ENCODE data around the gene PKP4. TPM values are rescaled to one million over a fixed set of nuclear protein-coding genes. Genes with fewer than 3 reads are reported as not detected.

Gene PKP4
- total and polyA plus RNA-seq, 11 donors: 17.6 to 66.7 (median 49.0) TPM

DNA sequence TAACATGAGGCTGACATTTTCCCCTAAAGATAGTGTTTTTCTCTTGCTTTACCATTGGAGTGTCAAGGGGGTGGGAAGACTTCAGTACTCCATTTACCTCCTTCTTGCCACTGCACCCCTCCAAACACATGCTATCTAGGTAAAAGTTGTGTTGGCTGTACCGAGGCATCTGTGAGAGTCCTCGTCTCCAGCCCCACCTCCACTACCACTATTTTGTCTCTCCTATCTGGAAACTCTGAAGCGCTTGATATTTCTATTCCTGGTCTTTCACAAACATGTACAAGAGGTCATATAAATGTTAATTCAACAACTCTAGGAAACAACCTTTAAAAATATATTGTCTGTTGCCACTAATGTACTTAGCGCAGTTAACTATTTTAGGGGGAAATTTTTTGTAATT lies 132.6 kb downstream of the PKP4 start:
- no peaks in the 10 kb centered on the region for H3K9me3 ChIP-seq
- intact Hi-C loops (cut with DNase I): no loop called here
- TF ChIP-seq CTCF (IDR thresholded peaks at IDR 0.05) (no peak), POLR2A (IDR thresholded peaks at IDR 0.05) (no peak)
- no peaks in the 10 kb centered on the region for H3K27me3 ChIP-seq
- 62 to 75% (median 64%) methylated on average over 4 of the region's 4 CpGs for WGBS, 4 donors
- DNase-seq: no peak
- no peak overlapping the region for H3K27ac ChIP-seq
- ATAC-seq: peak in 3 of 4 donors; percentile 41 to 78 (median 53)
- peaks cover 0 to under 1% (median 0%) of the 10 kb centered on the region in 9 donors for H3K36me3 ChIP-seq
- no peak overlapping the region for H3K4me3 ChIP-seq
- H3K4me1 ChIP-seq: peaks cover 0 to 16% (median 6%) of the 10 kb centered on the region in 12 donors

DNA sequence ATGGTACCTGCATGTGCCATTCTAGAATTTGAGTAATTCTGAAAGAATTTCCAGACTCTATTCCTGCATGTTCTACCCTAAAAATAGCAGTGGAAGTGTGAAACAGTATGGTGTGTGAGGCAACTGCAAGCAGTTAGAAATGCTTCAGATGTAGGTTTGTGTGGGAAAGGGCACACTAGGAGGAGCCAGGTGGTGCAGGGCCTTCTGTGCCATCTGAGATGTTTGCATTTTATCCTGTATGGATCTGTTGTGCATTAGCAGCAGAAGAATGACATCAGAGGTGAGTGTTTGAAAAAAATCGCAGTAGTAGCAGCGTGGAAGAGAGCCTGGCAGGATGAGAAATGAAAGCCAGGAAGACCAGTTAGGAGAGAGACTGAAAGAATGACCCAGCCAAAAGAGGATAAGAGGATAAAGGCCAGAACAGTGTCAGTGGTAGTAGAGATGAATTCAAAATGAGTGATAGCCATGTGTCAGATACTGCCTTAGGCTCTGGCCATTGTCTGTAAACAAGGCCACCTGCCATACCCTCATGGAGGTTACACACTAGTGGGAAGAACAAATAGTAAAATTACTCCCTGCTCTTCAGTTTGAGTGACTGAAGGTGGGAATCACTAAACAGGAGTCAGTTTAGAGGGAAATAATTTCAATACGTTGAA lies 142.2 kb downstream of the PKP4 start:
- no peak for DNase-seq
- intact Hi-C loops (cut with DNase I): loop anchor here in 2 of 10 donors (10.0 kb wide), 2 partner anchors 124 to 134 kb away; no protein-coding TSS in a partner anchor
- H3K9me3 ChIP-seq: no peaks in the 10 kb centered on the region

GRCh38 chr2:158599609-158600008 lies 142.9 kb downstream of the PKP4 start:
- ATAC-seq (peak in 2 of 4 donors; percentile 10 to 32), DNase-seq (no peak)
- TF ChIP-seq POLR2A (IDR thresholded peaks at IDR 0.05) (no peak), CTCF (IDR thresholded peaks at IDR 0.05) (no peak)
- intact Hi-C loops (cut with DNase I): loop anchor here in 3 of 10 donors (5.0 to 10.0 kb wide), 3 partner anchors 125 to 142 kb away; partner anchors contain the start of genes CCDC148 (in 1 of the 3) and PKP4 (in 1 of the 3)
- peak overlapping the region in 5 of 12 donors; percentile 0 to 53 (median 8) for H3K27ac ChIP-seq
- peaks cover 0 to 28% (median 15%) of the 10 kb centered on the region in 12 donors for H3K4me1 ChIP-seq
- H3K27me3 ChIP-seq: no peaks in the 10 kb centered on the region
- no peaks in the 10 kb centered on the region for H3K9me3 ChIP-seq
- no peak overlapping the region for H3K4me3 ChIP-seq
- peaks cover 0 to 7% (median 0%) of the 10 kb centered on the region in 9 donors for H3K36me3 ChIP-seq

More for the DNA sequence above, 142.2 kb downstream of the PKP4 start:
- Histone ChIP-seq H3K27me3 (no peaks in the 10 kb centered on the region), H3K4me3 (no peak overlapping the region), H3K36me3 (peaks cover 0 to 6% (median 0%) of the 10 kb centered on the region in 9 donors), H3K27ac (peak overlapping the region in 3 of 12 donors; percentile 3 to 53 (median 8)), H3K4me1 (peaks cover 0 to 28% (median 15%) of the 10 kb centered on the region in 12 donors)
- 63 to 70% (median 66%) methylated on average over 3 of the region's 3 CpGs for WGBS, 4 donors
- TF ChIP-seq CTCF (IDR thresholded peaks at IDR 0.05) (no peak), POLR2A (IDR thresholded peaks at IDR 0.05) (no peak)
- ATAC-seq: peak; percentile 24 to 58 (median 47)

DNA sequence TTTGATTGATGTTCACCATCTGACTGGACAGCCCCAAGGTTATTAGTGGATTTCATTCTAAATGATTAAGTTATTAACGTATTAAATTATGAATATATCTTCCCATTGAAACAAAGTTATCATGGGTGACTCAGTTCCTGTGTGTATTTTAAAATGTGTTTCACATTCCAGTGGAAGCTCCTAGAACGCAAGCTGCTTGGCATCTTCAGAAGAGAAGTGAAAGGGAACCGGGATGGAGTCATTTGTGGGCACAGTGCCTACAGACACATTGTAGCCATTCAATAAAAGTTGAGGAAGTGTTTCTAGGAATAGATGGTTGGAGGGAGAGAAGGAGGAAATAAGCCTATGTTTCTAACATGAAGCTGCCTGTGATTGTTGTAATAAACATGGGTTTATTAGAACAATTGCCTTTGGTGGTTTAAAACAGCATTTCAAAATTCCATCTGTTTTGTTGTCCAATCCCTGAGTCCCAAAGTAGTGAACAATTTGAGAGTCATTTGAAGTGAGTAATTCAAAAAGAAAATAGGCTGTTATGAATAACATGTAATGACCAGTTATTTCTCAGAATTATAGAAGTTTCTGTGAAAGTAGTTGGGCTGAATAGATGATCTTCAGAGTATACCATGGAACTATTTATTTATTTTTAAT lies 143.5 kb downstream of the PKP4 start:
- Histone ChIP-seq H3K27me3 (no peaks in the 10 kb centered on the region), H3K9me3 (no peaks in the 10 kb centered on the region), H3K4me1 (peaks cover 0 to 28% (median 15%) of the 10 kb centered on the region in 12 donors), H3K4me3 (no peak overlapping the region), H3K36me3 (peaks cover 0 to 7% (median 0%) of the 10 kb centered on the region in 9 donors), H3K27ac (peak overlapping the region in 4 of 12 donors; percentile 0 to 53 (median 6))
- DNase-seq (peak in 4 of 5 donors; percentile 62 to 66 (median 62)), ATAC-seq (peak; percentile 21 to 95 (median 84))
- TF ChIP-seq POLR2A (IDR thresholded peaks at IDR 0.05): no peak
- no peak for TF ChIP-seq CTCF (IDR thresholded peaks at IDR 0.05)
- WGBS, 4 donors: 3 to 13% (median 3%) methylated on average over 3 of the region's 3 CpGs
- intact Hi-C loops (cut with DNase I): loop anchor here in 1 of 10 donors (5.0 kb wide), 1 partner anchor 143 kb away; the partner anchor contains the start of genes CCDC148 and PKP4
